22Rv1 (cell line): ENCODE measurements around the gene IDH2.

Experiments used
- ZFX ChIP-seq: fragments of 450-650 bp; IDR thresholded peaks from 2 replicates; pipeline ENCODE4 v1.6.1; 2017; ENCODE audit warnings: antibody characterized with exemption, borderline replicate concordance
- TF ChIP-seq, protein P1 (sequence below): fragments of 450-650 bp; IDR thresholded peaks from 2 replicates; pipeline ENCODE4 v1.5.1; 2017; ENCODE audit warnings: mild to moderate bottlenecking

DNA sequence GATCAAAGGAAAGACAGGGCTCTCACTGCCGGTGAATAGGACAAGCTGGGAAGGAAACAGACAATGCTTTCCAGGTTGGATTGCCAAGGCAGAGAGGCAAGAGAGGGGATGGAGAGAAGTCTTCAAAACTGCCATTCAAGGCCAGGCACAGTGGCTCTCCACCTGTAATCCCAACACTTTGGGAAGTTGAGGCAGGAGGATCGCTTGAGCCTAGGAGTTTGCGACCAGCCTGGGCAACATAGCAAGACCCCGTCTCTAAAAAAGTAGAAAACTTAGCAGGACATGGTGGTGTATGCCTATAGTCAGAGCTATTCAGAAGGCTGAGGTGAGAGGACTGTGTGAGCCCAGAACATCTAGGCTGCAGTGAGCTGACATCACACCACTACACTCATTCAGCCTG, 43.5 kb upstream of the IDH2 start:
- TF ChIP-seq, protein P1, sequence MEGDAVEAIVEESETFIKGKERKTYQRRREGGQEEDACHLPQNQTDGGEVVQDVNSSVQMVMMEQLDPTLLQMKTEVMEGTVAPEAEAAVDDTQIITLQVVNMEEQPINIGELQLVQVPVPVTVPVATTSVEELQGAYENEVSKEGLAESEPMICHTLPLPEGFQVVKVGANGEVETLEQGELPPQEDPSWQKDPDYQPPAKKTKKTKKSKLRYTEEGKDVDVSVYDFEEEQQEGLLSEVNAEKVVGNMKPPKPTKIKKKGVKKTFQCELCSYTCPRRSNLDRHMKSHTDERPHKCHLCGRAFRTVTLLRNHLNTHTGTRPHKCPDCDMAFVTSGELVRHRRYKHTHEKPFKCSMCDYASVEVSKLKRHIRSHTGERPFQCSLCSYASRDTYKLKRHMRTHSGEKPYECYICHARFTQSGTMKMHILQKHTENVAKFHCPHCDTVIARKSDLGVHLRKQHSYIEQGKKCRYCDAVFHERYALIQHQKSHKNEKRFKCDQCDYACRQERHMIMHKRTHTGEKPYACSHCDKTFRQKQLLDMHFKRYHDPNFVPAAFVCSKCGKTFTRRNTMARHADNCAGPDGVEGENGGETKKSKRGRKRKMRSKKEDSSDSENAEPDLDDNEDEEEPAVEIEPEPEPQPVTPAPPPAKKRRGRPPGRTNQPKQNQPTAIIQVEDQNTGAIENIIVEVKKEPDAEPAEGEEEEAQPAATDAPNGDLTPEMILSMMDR = no peak
- TF ChIP-seq ZFX = no peak
